Neural progenitor cell (in vitro differentiated cells): ENCODE data around the gene PTCHD1. TPM values are rescaled to one million over a fixed set of nuclear protein-coding genes. Genes with fewer than 3 reads are reported as not detected.

Experiments used
- DNase-seq: peaks from one replicate; pipeline ENCODE4 v3.0.0-alpha.2; 2016; ENCODE audit warnings: low spot score
- H2AFZ ChIP-seq: fragments of 200-600 bp; sonication (generic); replicated peaks from 2 replicates; pipeline ENCODE4 v1.6.1; 2016; ENCODE audit warnings: antibody characterized with exemption
- H3F3A ChIP-seq: fragments of 200-600 bp; sonication (generic); 2 replicates; pipeline ENCODE4 v1.6.1; 2016; ENCODE audit warnings: antibody characterized with exemption, low read depth
- H3K27ac ChIP-seq: fragments of 200-600 bp; sonication (generic); 2 replicates; pipeline ENCODE4 v1.5.1; 2016; ENCODE audit warnings: mild to moderate bottlenecking
- H3K27me3 ChIP-seq: fragments of 200-600 bp; sonication (generic); 2 replicates; pipeline ENCODE4 v1.6.1; 2016; ENCODE audit warnings: mild to moderate bottlenecking, moderate library complexity
- H3K36me3 ChIP-seq: fragments of 200-600 bp; sonication (generic); 2 replicates; pipeline ENCODE4 v1.5.1; 2016
- H3K4me1 ChIP-seq: fragments of 200-600 bp; sonication (generic); 2 replicates; pipeline ENCODE4 v1.6.1; 2016; ENCODE audit warnings: mixed run types
- H3K4me2 ChIP-seq: fragments of 200-600 bp; sonication (generic); 2 replicates; pipeline ENCODE4 v1.6.1; 2016
- H3K4me3 ChIP-seq: fragments of 200-600 bp; sonication (generic); 2 replicates; pipeline ENCODE4 v1.5.1; 2016
- H3K79me2 ChIP-seq: fragments of 200-600 bp; sonication (generic); 2 replicates; pipeline ENCODE4 v1.6.1; 2016; ENCODE audit warnings: low read depth
- H3K9ac ChIP-seq: fragments of 200-600 bp; sonication (generic); 2 replicates; pipeline ENCODE4 v1.6.1; 2016
- H3K9me3 ChIP-seq: fragments of 200-600 bp; sonication (generic); 2 replicates; pipeline ENCODE4 v1.5.1; 2016; ENCODE audit warnings: low read depth
- H4K20me1 ChIP-seq: fragments of 200-600 bp; sonication (generic); 2 replicates; pipeline ENCODE4 v1.6.1; 2016; ENCODE audit warnings: low read depth
- H3K27ac Mint-ChIP-seq: 3 replicates; pipeline ENCODE4 v1.8.0; 2021; ENCODE audit warnings: mixed read lengths
- H3K27me3 Mint-ChIP-seq: 2 replicates; pipeline ENCODE4 v1.8.0; 2022; ENCODE audit warnings: low read depth, mild to moderate bottlenecking, inconsistent platforms, moderate library complexity, mixed read lengths; ENCODE audit not compliant: insufficient read depth
- H3K36me3 Mint-ChIP-seq: 3 replicates; pipeline ENCODE4 v1.8.0; 2021; ENCODE audit warnings: mixed read lengths
- H3K4me1 Mint-ChIP-seq: 3 replicates; pipeline ENCODE4 v1.8.0; 2021; ENCODE audit warnings: mixed read lengths
- H3K4me3 Mint-ChIP-seq: 3 replicates; pipeline ENCODE4 v1.8.0; 2021; ENCODE audit warnings: mild to moderate bottlenecking, moderate library complexity, mixed read lengths
- H3K9me3 Mint-ChIP-seq: 3 replicates; pipeline ENCODE4 v1.8.0; 2020; ENCODE audit warnings: mixed read lengths
- EZH2 ChIP-seq: fragments of 200-600 bp; sonication (generic); IDR thresholded peaks from 2 replicates; pipeline ENCODE4 v1.6.1; 2017; ENCODE audit warnings: antibody characterized with exemption, mild to moderate bottlenecking, moderate library complexity
- EZH2phosphoT487 ChIP-seq: fragments of 200-600 bp; sonication (generic); IDR thresholded peaks from 2 replicates; pipeline ENCODE4 v1.6.1; 2017; ENCODE audit warnings: antibody characterized with exemption
- total RNA-seq: library from RNA; depleted of rRNA; stranded (reverse); fragments of >200 nt; gene quantifications from 2 replicates; pipeline ENCODE4 v1.2.3, GENCODE V29; 2015; ENCODE audit warnings: low replicate concordance
- TF ChIP-seq, protein P1 (sequence below): fragments of 200-600 bp; sonication (generic); IDR thresholded peaks from 2 replicates; pipeline ENCODE4 v1.5.1; 2017; ENCODE audit warnings: antibody characterized with exemption, mild to moderate bottlenecking

Gene PTCHD1
- total RNA-seq, 1 donor from 2014 or later, result 0.07 TPM

- Histone ChIP-seq H3K4me1 (no peaks in the 10 kb centered on the region), H3K79me2 (no peaks in the 10 kb centered on the region), H3K9ac (no peak overlapping the region), H2AFZ (no peak overlapping the region), H3K27me3 (no peaks in the 10 kb centered on the region), H3K27ac (no peak overlapping the region), H3K36me3 (no peaks in the 10 kb centered on the region), H4K20me1 (no peaks in the 10 kb centered on the region), H3F3A (no peaks in the 10 kb centered on the region), H3K9me3 (no peaks in the 10 kb centered on the region), H3K4me2 (no peak overlapping the region), H3K4me3 (no peak overlapping the region)
- no peaks in the 10 kb centered on the region for H3K9me3 Mint-ChIP-seq
- H3K4me3 Mint-ChIP-seq, result no peak overlapping the region
- DNase-seq, result no peak
- no peaks in the 10 kb centered on the region for H3K27me3 Mint-ChIP-seq
- H3K36me3 Mint-ChIP-seq, result no peaks in the 10 kb centered on the region
- peaks cover 3% of the 10 kb centered on the region for H3K4me1 Mint-ChIP-seq
- no peak overlapping the region for H3K27ac Mint-ChIP-seq
- TF ChIP-seq EZH2phosphoT487 (no peak), EZH2 (no peak)
- TF ChIP-seq, protein P1, sequence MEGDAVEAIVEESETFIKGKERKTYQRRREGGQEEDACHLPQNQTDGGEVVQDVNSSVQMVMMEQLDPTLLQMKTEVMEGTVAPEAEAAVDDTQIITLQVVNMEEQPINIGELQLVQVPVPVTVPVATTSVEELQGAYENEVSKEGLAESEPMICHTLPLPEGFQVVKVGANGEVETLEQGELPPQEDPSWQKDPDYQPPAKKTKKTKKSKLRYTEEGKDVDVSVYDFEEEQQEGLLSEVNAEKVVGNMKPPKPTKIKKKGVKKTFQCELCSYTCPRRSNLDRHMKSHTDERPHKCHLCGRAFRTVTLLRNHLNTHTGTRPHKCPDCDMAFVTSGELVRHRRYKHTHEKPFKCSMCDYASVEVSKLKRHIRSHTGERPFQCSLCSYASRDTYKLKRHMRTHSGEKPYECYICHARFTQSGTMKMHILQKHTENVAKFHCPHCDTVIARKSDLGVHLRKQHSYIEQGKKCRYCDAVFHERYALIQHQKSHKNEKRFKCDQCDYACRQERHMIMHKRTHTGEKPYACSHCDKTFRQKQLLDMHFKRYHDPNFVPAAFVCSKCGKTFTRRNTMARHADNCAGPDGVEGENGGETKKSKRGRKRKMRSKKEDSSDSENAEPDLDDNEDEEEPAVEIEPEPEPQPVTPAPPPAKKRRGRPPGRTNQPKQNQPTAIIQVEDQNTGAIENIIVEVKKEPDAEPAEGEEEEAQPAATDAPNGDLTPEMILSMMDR, result no peak
These were observed 37.7 kb downstream of the PTCHD1 start for GRCh38 chrX:23372220-23372902.

- Histone ChIP-seq H2AFZ (no peak overlapping the region), H3K4me2 (no peak overlapping the region)
These were observed 38.6 kb downstream of the PTCHD1 start for GRCh38 chrX:23373129-23373804.

DNA sequence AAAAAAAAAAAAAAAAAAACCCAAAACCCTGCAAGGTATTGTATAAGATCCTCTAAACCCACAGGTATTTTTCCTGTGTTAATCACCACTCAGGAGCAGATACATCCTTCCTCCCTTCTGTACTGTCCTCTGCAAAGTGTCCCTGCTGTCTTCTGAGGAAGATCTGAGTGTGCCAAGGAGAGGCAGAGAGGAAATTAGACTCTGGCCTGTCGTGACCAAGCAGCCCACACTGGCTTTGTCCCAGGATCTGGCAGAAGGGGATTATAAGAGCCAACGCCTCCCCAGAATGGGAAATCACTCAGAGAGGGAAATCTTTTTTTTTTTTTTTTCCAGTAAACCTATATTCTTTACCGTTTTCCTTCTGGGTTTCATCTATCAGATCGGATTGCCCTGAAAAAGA, 39.6 kb downstream of the PTCHD1 start:
- Histone ChIP-seq H3F3A (no peaks in the 10 kb centered on the region), H3K79me2 (no peaks in the 10 kb centered on the region), H3K4me3 (no peak overlapping the region), H3K27ac (no peak overlapping the region), H3K4me2 (no peak overlapping the region), H3K27me3 (no peaks in the 10 kb centered on the region), H3K4me1 (no peaks in the 10 kb centered on the region), H2AFZ (no peak overlapping the region), H3K36me3 (no peaks in the 10 kb centered on the region), H3K9ac (no peak overlapping the region), H4K20me1 (no peaks in the 10 kb centered on the region), H3K9me3 (no peaks in the 10 kb centered on the region)
- H3K27me3 Mint-ChIP-seq, result no peaks in the 10 kb centered on the region
- no peak overlapping the region for H3K4me3 Mint-ChIP-seq
- H3K9me3 Mint-ChIP-seq, result no peaks in the 10 kb centered on the region
- H3K36me3 Mint-ChIP-seq, result no peaks in the 10 kb centered on the region
- TF ChIP-seq EZH2, result no peak
- TF ChIP-seq EZH2phosphoT487, result no peak
- TF ChIP-seq, protein P1, result no peak
- DNase-seq, result peak; percentile 16
- peaks cover 3% of the 10 kb centered on the region for H3K4me1 Mint-ChIP-seq
- H3K27ac Mint-ChIP-seq, result no peak overlapping the region

More at GRCh38 chrX:23373129-23373804, 38.6 kb downstream of the PTCHD1 start:
- Histone ChIP-seq H3K27ac (no peak overlapping the region), H3K4me1 (no peaks in the 10 kb centered on the region), H3K4me3 (no peak overlapping the region), H3K36me3 (no peaks in the 10 kb centered on the region), H3K9ac (no peak overlapping the region), H3K9me3 (no peaks in the 10 kb centered on the region), H3F3A (no peaks in the 10 kb centered on the region), H3K79me2 (no peaks in the 10 kb centered on the region), H3K27me3 (no peaks in the 10 kb centered on the region), H4K20me1 (no peaks in the 10 kb centered on the region)
- TF ChIP-seq EZH2, result no peak
- TF ChIP-seq, protein P1, result no peak
- TF ChIP-seq EZH2phosphoT487, result no peak
- peaks cover 3% of the 10 kb centered on the region for H3K4me1 Mint-ChIP-seq
- no peaks in the 10 kb centered on the region for H3K9me3 Mint-ChIP-seq
- DNase-seq, result no peak
- no peaks in the 10 kb centered on the region for H3K27me3 Mint-ChIP-seq
- H3K4me3 Mint-ChIP-seq, result no peak overlapping the region
- no peaks in the 10 kb centered on the region for H3K36me3 Mint-ChIP-seq
- H3K27ac Mint-ChIP-seq, result no peak overlapping the region
